Spinal cord (tissue), 10 donors: ENCODE measurements around the gene MKRN3. TPM values are rescaled to one million over a fixed set of nuclear protein-coding genes. Genes with fewer than 3 reads are reported as not detected.

Experiments used
- DNase-seq, 6 donors: peaks; one replicate each; pipeline versions ENCODE4 v3.0.0 to v3.0.0-alpha.2; 2013 to 2015; ENCODE audit warnings: low spot score in 6 of 6, low read depth in 4 of 6
- H3K27ac ChIP-seq: one replicate; pipeline ENCODE4 v1.5.1; 2013; ENCODE audit warnings: low read depth, low read length, control low read depth
- H3K27me3 ChIP-seq: one replicate; pipeline ENCODE4 v1.6.1; 2013; ENCODE audit warnings: low read length; ENCODE audit not compliant: control insufficient read depth, insufficient read depth
- H3K36me3 ChIP-seq: one replicate; pipeline ENCODE4 v1.6.1; 2013; ENCODE audit warnings: low read length; ENCODE audit not compliant: control insufficient read depth, insufficient read depth
- H3K4me1 ChIP-seq: one replicate; pipeline ENCODE4 v1.6.1; 2013; ENCODE audit warnings: low read length; ENCODE audit not compliant: control insufficient read depth, insufficient read depth
- H3K4me3 ChIP-seq: one replicate; pipeline ENCODE4 v1.5.1; 2013; ENCODE audit warnings: low read depth, low read length, control low read depth
- H3K9me3 ChIP-seq: one replicate; pipeline ENCODE4 v1.6.1; 2013; ENCODE audit warnings: low read length; ENCODE audit not compliant: control insufficient read depth, insufficient read depth
- WGBS: methylation state at CpG from one replicate; pipeline ENCODE4 v1.1.5; 2013; ENCODE audit warnings: missing lambda C conversion rate; ENCODE audit not compliant: insufficient coverage; 5-methylcytosine and 5-hydroxymethylcytosine counted together
- long read RNA-seq, 4 donors: transcript quantifications; one replicate each; lab custom pipeline, GENCODE V29; 2026
- polyA plus RNA-seq, 2 donors: library from polyadenylated mRNA; unstranded; fragments of 120-200 nt; gene quantifications; one replicate each; pipeline ENCODE4 v1.2.1, GENCODE V29; 2013; ENCODE audit not compliant: insufficient read length in 2 of 2
- total RNA-seq, 2 donors: library from RNA; depleted of rRNA in 1 of 2; stranded (reverse); fragments of 120-200 nt in 1 of 2; fragments of >200 nt in 1 of 2; gene quantifications; one replicate each; pipeline versions ENCODE4 v1.2.3 to v1.2.4, GENCODE V29; 2013 to 2014
- donor health status: healthy.

MKRN3 gene
- total RNA-seq (10 to 100 TPM in 1 of 2 donors, 1 to 10 TPM in 1; 7.4 to 15.6 TPM), polyA plus RNA-seq (10 to 100 TPM; 16.8 to 17.6 TPM)
- long read RNA-seq, donor 1, transcript MKRN3-201 (1 exons, 2,347 nt) = major isoform, 13 of 15 reads
- long read RNA-seq, donor 1, partial matches to known transcripts = 0 of 15 reads
- long read RNA-seq, donor 1, other reads (novel, unspliced or antisense) = 0 of 15 reads
- long read RNA-seq, donor 2, partial matches to known transcripts = 0 of 3 reads
- long read RNA-seq, donor 2, other reads (novel, unspliced or antisense) = 0 of 3 reads
- long read RNA-seq, donor 3, transcript MKRN3-201 (1 exons, 2,347 nt) = major isoform, 10 of 11 reads
- long read RNA-seq, donor 3, partial matches to known transcripts = 0 of 11 reads
- long read RNA-seq, donor 3, other reads (novel, unspliced or antisense) = 0 of 11 reads
- long read RNA-seq, donor 4, transcript MKRN3-201 (1 exons, 2,347 nt) = major isoform, 12 of 13 reads
- long read RNA-seq, donor 4, partial matches to known transcripts = 0 of 13 reads
- long read RNA-seq, donor 4, other reads (novel, unspliced or antisense) = 0 of 13 reads

- DNase-seq = peak in 5 of 6 donors; percentile 61 to 97 (median 76)
- H3K36me3 ChIP-seq = no peaks in the 10 kb centered on the region
- WGBS = 49% methylated on average over 27 of the region's 27 CpGs
- peak within 1 kb of the TSS; percentile 93 for H3K27ac ChIP-seq
- H3K4me3 ChIP-seq = peak within 1 kb of the TSS; percentile 66
- H3K27me3 ChIP-seq = no peaks in the 10 kb centered on the region
- H3K4me1 ChIP-seq = peaks cover 6% of the 10 kb centered on the region
- H3K9me3 ChIP-seq = no peaks in the 10 kb centered on the region
Observed at GRCh38 chr15:23565395-23566070, at the start of gene MKRN3. Gene MKRN3 (plus strand): TSS chr15:23565674. CDS start chr15:23565783, 109 bp downstream.

GRCh38 chr15:23516866-23517265, 48.6 kb upstream of the MKRN3 start:
- Histone ChIP-seq H3K4me1 (no peaks in the 10 kb centered on the region), H3K27ac (no peak overlapping the region), H3K4me3 (no peak overlapping the region), H3K27me3 (no peaks in the 10 kb centered on the region), H3K36me3 (no peaks in the 10 kb centered on the region), H3K9me3 (no peaks in the 10 kb centered on the region)
- DNase-seq = peak in 1 of 6 donors; percentile 14
- WGBS = 66% methylated on average over 4 of the region's 4 CpGs

- no peaks in the 10 kb centered on the region for H3K36me3 ChIP-seq
- 84% methylated on average over 4 of the region's 5 CpGs for WGBS
- DNase-seq = no peak
- H3K4me3 ChIP-seq = no peak overlapping the region
- no peaks in the 10 kb centered on the region for H3K9me3 ChIP-seq
- H3K4me1 ChIP-seq = no peaks in the 10 kb centered on the region
- no peak overlapping the region for H3K27ac ChIP-seq
- no peaks in the 10 kb centered on the region for H3K27me3 ChIP-seq
Observed at GRCh38 chr15:23518104-23518503, 47.4 kb upstream of the MKRN3 start.

GRCh38 chr15:23524816-23525215, 40.7 kb upstream of the MKRN3 start:
- no CpG with 5 or more reads among the region's 3 CpGs for WGBS
- H3K4me1 ChIP-seq = no peaks in the 10 kb centered on the region
- no peaks in the 10 kb centered on the region for H3K36me3 ChIP-seq
- H3K9me3 ChIP-seq = no peaks in the 10 kb centered on the region
- no peak for DNase-seq
- H3K27ac ChIP-seq = no peak overlapping the region
- no peaks in the 10 kb centered on the region for H3K27me3 ChIP-seq
- H3K4me3 ChIP-seq = no peak overlapping the region

- no peaks in the 10 kb centered on the region for H3K4me1 ChIP-seq
- no peak overlapping the region for H3K4me3 ChIP-seq
- H3K9me3 ChIP-seq = no peaks in the 10 kb centered on the region
- no peak overlapping the region for H3K27ac ChIP-seq
- H3K27me3 ChIP-seq = no peaks in the 10 kb centered on the region
- no peaks in the 10 kb centered on the region for H3K36me3 ChIP-seq
- WGBS = no CpG with 5 or more reads among the region's 2 CpGs
- no peak for DNase-seq
Observed at GRCh38 chr15:23529891-23530290, 35.6 kb upstream of the MKRN3 start.

- H3K4me1 ChIP-seq = no peaks in the 10 kb centered on the region
- no peaks in the 10 kb centered on the region for H3K27me3 ChIP-seq
- no peaks in the 10 kb centered on the region for H3K9me3 ChIP-seq
- peak in 2 of 6 donors; percentile 8 to 11 for DNase-seq
- no peak overlapping the region for H3K27ac ChIP-seq
- 72% methylated on average over 4 of the region's 4 CpGs for WGBS
- no peaks in the 10 kb centered on the region for H3K36me3 ChIP-seq
- H3K4me3 ChIP-seq = no peak overlapping the region
Observed at GRCh38 chr15:23532024-23532423, 33.5 kb upstream of the MKRN3 start.

GRCh38 chr15:23536659-23537058, 28.8 kb upstream of the MKRN3 start:
- DNase-seq = no peak
- 88% methylated on average over 3 of the region's 3 CpGs for WGBS

GRCh38 chr15:23538648-23539047, 26.8 kb upstream of the MKRN3 start:
- H3K27ac ChIP-seq = no peak overlapping the region
- 20% methylated on average over 1 of the region's 4 CpGs for WGBS
- peaks cover 1% of the 10 kb centered on the region for H3K9me3 ChIP-seq

More at GRCh38 chr15:23536659-23537058, 28.8 kb upstream of the MKRN3 start:
- no peaks in the 10 kb centered on the region for H3K27me3 ChIP-seq
- no peaks in the 10 kb centered on the region for H3K4me1 ChIP-seq
- H3K36me3 ChIP-seq = no peaks in the 10 kb centered on the region
- no peak overlapping the region for H3K27ac ChIP-seq
- peaks cover 1% of the 10 kb centered on the region for H3K9me3 ChIP-seq
- H3K4me3 ChIP-seq = no peak overlapping the region

GRCh38 chr15:23539892-23540291, 25.6 kb upstream of the MKRN3 start:
- Histone ChIP-seq H3K27ac (no peak overlapping the region), H3K36me3 (no peaks in the 10 kb centered on the region), H3K4me1 (no peaks in the 10 kb centered on the region), H3K9me3 (peaks cover 1% of the 10 kb centered on the region), H3K27me3 (no peaks in the 10 kb centered on the region), H3K4me3 (no peak overlapping the region)
- WGBS = 66% methylated on average over 3 of the region's 4 CpGs
- no peak for DNase-seq

More at GRCh38 chr15:23538648-23539047, 26.8 kb upstream of the MKRN3 start:
- Histone ChIP-seq H3K4me1 (no peaks in the 10 kb centered on the region), H3K36me3 (no peaks in the 10 kb centered on the region), H3K4me3 (no peak overlapping the region), H3K27me3 (no peaks in the 10 kb centered on the region)
- peak in 1 of 6 donors; percentile 11 for DNase-seq
